Stimulated activated CD4-positive, alpha-beta T cell treated with anti-CD3 and anti-CD28 coated beads, Interleukin-1b, Interleukin-23, amount 100 ng/mL, for 24 hours (primary cell): ENCODE data around the gene HBQ1.
"Not testable (repeated sequence)": the region's sequence is repeated elsewhere in the genome, so short reads cannot be mapped to it uniquely, and the experiment has no call there.

Experiments
- DNase-seq, 4 experiments: peaks; one replicate each; pipeline ENCODE4 v3.0.0-alpha.2; 2020; ENCODE audit warnings: low read depth in 4 of 4, low spot score in 1 of 4

Gene HBQ1

GRCh38 chr16:200388-200787, 20.1 kb downstream of the HBQ1 start:
- DNase-seq: no peak

- DNase-seq: no peak
Measured at GRCh38 chr16:203246-203645, 23.0 kb downstream of the HBQ1 start.

GRCh38 chr16:204046-204445, 23.8 kb downstream of the HBQ1 start:
- DNase-seq: not testable (repeated sequence)

- not testable (repeated sequence) for DNase-seq
Measured at GRCh38 chr16:209359-209758, 29.1 kb downstream of the HBQ1 start.

- DNase-seq: not testable (repeated sequence)
Measured at GRCh38 chr16:211631-212180, 31.4 kb downstream of the HBQ1 start.

GRCh38 chr16:212999-213398, 32.7 kb downstream of the HBQ1 start:
- no peak for DNase-seq

- no peak for DNase-seq
Measured at GRCh38 chr16:220021-220420, 39.8 kb downstream of the HBQ1 start.

GRCh38 chr16:228151-228851, 48.0 kb downstream of the HBQ1 start:
- no peak for DNase-seq

GRCh38 chr16:228852-229730, 48.8 kb downstream of the HBQ1 start, which contains the start of gene LUC7L:
Gene LUC7L (minus strand): TSS chr16:229449. CDS start chr16:229339, 110 bp downstream.
- DNase-seq: peak; percentile 70 to 84 (median 82)

GRCh38 chr16:229731-230281, 49.5 kb downstream of the HBQ1 start:
- DNase-seq: no peak

- not testable (repeated sequence) for DNase-seq
Measured at GRCh38 chr16:230351-230750, 50.1 kb downstream of the HBQ1 start.
